Bronchial epithelial cell (primary cell): ENCODE measurements around the gene SCML1. TPM values are rescaled to one million over a fixed set of nuclear protein-coding genes. Genes with fewer than 3 reads are reported as not detected.

Experiments
- DNase-seq: peaks from one replicate; pipeline ENCODE4 v3.0.0-alpha.2; 2010; ENCODE audit warnings: low read depth
- FAIRE-seq: peaks from 2 replicates; lab custom pipeline; 2011; peaks lifted over from hg19 to GRCh38; lab: Jason Lieb, UNC
- H3K27me3 ChIP-seq: 2 replicates; pipeline ENCODE4 v1.5.1; 2011; ENCODE audit warnings: low read length; ENCODE audit not compliant: control insufficient read depth, insufficient read depth
- H3K36me3 ChIP-seq: 2 replicates; pipeline ENCODE4 v1.5.1; 2011; ENCODE audit warnings: low read length; ENCODE audit not compliant: control insufficient read depth, insufficient read depth
- H3K4me3 ChIP-seq: 2 replicates; pipeline ENCODE4 v1.5.1; 2011; ENCODE audit warnings: mild to moderate bottlenecking, low read depth, low read length, control low read depth
- CTCF ChIP-seq: IDR thresholded peaks from 2 replicates; pipeline ENCODE4 v1.5.1; 2011; ENCODE audit warnings: mild to moderate bottlenecking, moderate library complexity, low read length, control low read depth, inconsistent platforms; ENCODE audit not compliant: insufficient read depth, severe bottlenecking
- total RNA-seq: library from RNA; depleted of rRNA; stranded (reverse); fragments of >200 nt; gene quantifications from 2 replicates; pipeline ENCODE4 v1.2.1, GENCODE V29; 2014

SCML1 gene
- total RNA-seq, 1 donor from 2014 or later = 4.2 TPM

DNA sequence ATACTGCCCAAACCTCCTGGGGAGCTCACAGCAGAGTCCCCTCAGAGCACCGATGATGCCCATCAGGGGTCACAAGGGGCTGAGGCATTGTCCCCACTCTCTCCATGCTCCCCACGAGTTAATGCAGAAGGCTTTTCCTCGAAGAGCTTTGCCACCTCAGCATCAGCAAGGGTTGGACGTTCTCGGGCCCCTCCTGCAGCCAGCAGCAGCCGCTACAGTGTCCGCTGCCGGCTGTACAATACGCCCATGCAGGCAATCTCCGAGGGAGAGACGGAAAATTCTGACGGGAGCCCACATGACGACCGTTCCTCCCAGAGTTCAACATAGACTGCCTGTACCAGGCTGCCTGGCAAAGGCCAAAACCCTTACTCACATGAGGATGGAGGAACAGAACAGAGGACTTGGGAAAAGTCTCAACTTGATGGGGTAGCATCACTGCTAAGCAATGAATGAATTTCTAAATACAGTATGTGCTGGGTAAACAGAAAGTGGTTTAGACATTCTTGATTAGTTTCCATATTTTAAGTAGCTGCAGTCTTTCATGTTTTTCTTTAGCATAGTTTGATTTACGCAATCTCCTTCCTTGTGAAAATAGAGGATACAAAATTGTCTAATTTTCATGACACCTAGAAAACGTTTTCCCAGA, 5.0 kb upstream of the SCML1 start:
- FAIRE-seq (no peak), DNase-seq (peak; percentile 70)
- Histone ChIP-seq H3K4me3 (no peak overlapping the region), H3K36me3 (no peaks in the 10 kb centered on the region), H3K27me3 (no peaks in the 10 kb centered on the region)
- TF ChIP-seq CTCF = no peak

- DNase-seq = no peak
- no peak for TF ChIP-seq CTCF
- no peak overlapping the region for H3K4me3 ChIP-seq
- no peaks in the 10 kb centered on the region for H3K27me3 ChIP-seq
- FAIRE-seq = no peak
- H3K36me3 ChIP-seq = no peaks in the 10 kb centered on the region
These were observed 1.9 kb upstream of the SCML1 start for GRCh38 chrX:17735406-17735805.

DNA sequence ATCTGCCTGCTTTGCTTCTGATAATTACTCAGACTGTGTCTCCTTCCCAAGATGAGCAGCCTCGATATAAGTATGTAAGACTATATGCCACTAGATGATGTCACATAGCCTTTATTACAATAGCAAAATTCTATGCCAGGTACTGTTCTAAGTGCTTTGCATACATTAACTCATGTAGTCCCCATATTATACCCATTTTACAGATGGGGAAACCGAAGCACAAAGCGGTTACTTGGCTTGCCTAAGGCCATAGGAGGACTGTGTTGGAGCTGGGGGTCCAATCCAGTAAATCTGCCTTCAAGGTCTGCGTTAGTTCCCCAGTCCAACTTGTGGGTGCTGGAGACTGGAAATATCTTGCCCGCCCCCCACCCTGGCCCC, 826 bp upstream of the SCML1 start:
- FAIRE-seq (no peak), DNase-seq (peak; percentile 12)
- no peaks in the 10 kb centered on the region for H3K27me3 ChIP-seq
- no peaks in the 10 kb centered on the region for H3K36me3 ChIP-seq
- TF ChIP-seq CTCF = no peak
- peak overlapping the region; percentile 35 for H3K4me3 ChIP-seq

DNA sequence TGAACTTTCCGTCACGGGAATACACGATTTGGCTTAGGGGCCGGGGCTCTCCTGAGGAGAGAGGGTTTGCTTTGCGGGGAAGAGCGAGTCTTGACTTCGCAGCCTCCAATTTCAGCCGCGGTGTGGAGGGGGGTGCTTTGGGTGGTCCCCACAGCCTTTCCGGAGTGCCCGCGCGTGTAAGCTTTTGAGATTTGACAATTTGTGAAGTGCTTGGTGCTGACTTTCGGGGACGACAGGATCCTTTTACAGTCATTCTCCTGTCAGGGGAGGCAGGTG, 355 bp downstream of the SCML1 start:
- TF ChIP-seq CTCF = no peak
- FAIRE-seq (no peak), DNase-seq (no peak)
- H3K36me3 ChIP-seq = no peaks in the 10 kb centered on the region
- H3K27me3 ChIP-seq = no peaks in the 10 kb centered on the region
- H3K4me3 ChIP-seq = peak overlapping the region; percentile 54

GRCh38 chrX:17737986-17738713, 857 bp downstream of the SCML1 start:
- FAIRE-seq = no peak
- Histone ChIP-seq H3K27me3 (no peaks in the 10 kb centered on the region), H3K36me3 (no peaks in the 10 kb centered on the region), H3K4me3 (peak overlapping the region; percentile 54)
- no peak for TF ChIP-seq CTCF
- peak; percentile 24 for DNase-seq
